ENCODE data around the gene BLTP3B. TPM values are rescaled to one million over a fixed set of nuclear protein-coding genes. Genes with fewer than 3 reads are reported as not detected.
A peak's percentile ranks its signal among the peaks of the same experiment; 100 is the strongest.

BLTP3B gene
- total RNA-seq, 2 donors from 2014 or later, result 29.1 to 40.6 TPM

DNA sequence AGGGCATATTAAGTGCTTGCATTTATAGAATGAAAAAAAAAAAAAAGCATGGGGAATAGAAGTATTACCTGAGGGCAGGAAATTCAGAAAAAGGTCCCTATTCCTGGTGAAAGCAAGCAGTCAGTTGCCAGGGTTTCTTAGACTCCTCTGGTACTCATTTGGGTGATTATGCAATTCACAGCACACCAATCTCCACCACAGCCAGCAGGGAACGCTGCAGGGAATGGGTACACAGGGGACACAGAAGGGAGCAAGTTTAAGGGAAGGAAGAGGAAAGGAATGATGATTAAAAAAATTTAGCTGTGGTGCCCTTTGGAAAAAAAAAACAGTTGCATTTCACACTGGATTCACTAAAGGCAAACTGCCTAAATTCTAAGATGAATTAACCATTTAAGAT lies 14.2 kb downstream of the BLTP3B start:
- 0 to 20% methylated on average over 1 of the region's 1 CpG for WGBS, 2 experiments (ENCODE audit: insufficient coverage in 1 of 2, insufficient read length in 1 of 2)
- H3K27ac Mint-ChIP-seq, result peak overlapping the region; percentile 68
- Histone ChIP-seq H3K27me3 (ENCODE audit: control insufficient read depth, insufficient read depth, low read length, poor library complexity, severe bottlenecking) (no peaks in the 10 kb centered on the region), H3K27ac (ENCODE audit: low read depth, low read length) (no peak overlapping the region), H3K9ac (ENCODE audit: extremely low read depth, low read length, poor library complexity, severe bottlenecking) (no peak overlapping the region), H3K36me3 (ENCODE audit: control insufficient read depth, insufficient read depth, low read length) (peaks cover 8% of the 10 kb centered on the region), H3K4me3 (ENCODE audit: low read length) (peak overlapping the region; percentile 14), H3K9me3 (ENCODE audit: control insufficient read depth, low read length) (peaks cover 17% of the 10 kb centered on the region), H3K4me1 (ENCODE audit: control insufficient read depth, insufficient read depth, low read length) (no peaks in the 10 kb centered on the region)
- H3K4me3 Mint-ChIP-seq, result peak overlapping the region; percentile 11
- peaks cover 13% of the 10 kb centered on the region for H3K36me3 Mint-ChIP-seq (ENCODE audit: low read depth)
- TF ChIP-seq, protein P1, sequence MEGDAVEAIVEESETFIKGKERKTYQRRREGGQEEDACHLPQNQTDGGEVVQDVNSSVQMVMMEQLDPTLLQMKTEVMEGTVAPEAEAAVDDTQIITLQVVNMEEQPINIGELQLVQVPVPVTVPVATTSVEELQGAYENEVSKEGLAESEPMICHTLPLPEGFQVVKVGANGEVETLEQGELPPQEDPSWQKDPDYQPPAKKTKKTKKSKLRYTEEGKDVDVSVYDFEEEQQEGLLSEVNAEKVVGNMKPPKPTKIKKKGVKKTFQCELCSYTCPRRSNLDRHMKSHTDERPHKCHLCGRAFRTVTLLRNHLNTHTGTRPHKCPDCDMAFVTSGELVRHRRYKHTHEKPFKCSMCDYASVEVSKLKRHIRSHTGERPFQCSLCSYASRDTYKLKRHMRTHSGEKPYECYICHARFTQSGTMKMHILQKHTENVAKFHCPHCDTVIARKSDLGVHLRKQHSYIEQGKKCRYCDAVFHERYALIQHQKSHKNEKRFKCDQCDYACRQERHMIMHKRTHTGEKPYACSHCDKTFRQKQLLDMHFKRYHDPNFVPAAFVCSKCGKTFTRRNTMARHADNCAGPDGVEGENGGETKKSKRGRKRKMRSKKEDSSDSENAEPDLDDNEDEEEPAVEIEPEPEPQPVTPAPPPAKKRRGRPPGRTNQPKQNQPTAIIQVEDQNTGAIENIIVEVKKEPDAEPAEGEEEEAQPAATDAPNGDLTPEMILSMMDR (conservative IDR thresholded peaks at IDR 0.05), result peak; percentile 71
- H3K27me3 Mint-ChIP-seq (ENCODE audit: insufficient read depth), result no peaks in the 10 kb centered on the region
- peaks cover 31% of the 10 kb centered on the region for H3K4me1 Mint-ChIP-seq
- H3K9me3 Mint-ChIP-seq, result peaks cover 9% of the 10 kb centered on the region
- DNase-seq, result peak; percentile 88

DNA sequence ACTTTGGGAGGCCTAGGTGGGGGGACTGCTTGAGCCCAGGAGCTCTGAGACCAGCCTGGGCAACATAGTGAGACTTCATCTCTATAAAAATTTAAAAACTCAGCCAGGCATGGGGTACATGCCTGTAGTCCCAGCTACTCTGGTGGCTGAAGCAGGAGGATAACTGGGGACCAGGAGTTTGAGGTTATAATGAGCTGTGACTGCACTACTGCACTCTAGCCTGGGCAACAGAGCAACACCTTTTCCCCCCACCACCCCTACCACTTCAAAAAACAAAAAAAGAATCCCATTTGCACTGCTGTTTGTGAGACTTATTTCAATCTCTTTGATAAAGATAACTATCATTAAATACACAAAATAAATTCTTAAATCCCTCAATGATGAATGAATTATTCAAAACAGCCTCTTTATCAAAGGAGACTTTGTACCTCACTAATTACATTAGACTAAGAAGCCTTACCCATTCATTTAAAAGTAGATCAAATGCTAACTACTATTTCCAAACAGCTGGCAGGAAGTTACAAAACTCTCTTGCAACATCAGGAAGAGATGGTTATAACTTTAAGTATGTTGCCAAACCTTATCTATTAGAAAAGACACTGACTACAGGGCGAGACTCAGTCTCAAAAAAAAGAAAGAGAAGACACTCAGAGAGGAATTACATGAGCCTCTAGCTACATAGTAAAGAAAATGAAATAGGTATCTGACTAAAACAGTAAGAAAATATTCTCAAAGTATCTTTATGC lies 14.7 kb downstream of the BLTP3B start:
- peaks cover 5% of the 10 kb centered on the region for H3K9me3 Mint-ChIP-seq
- H3K36me3 Mint-ChIP-seq (ENCODE audit: low read depth), result peaks cover 8% of the 10 kb centered on the region
- H3K4me3 Mint-ChIP-seq, result peak overlapping the region; percentile 11
- Histone ChIP-seq H3K4me3 (ENCODE audit: low read length) (peak overlapping the region; percentile 14), H3K4me1 (ENCODE audit: control insufficient read depth, insufficient read depth, low read length) (no peaks in the 10 kb centered on the region), H3K36me3 (ENCODE audit: control insufficient read depth, insufficient read depth, low read length) (peaks cover 8% of the 10 kb centered on the region), H3K9me3 (ENCODE audit: control insufficient read depth, low read length) (peaks cover 13% of the 10 kb centered on the region), H3K9ac (ENCODE audit: extremely low read depth, low read length, poor library complexity, severe bottlenecking) (no peak overlapping the region), H3K27ac (ENCODE audit: low read depth, low read length) (no peak overlapping the region), H3K27me3 (ENCODE audit: control insufficient read depth, insufficient read depth, low read length, poor library complexity, severe bottlenecking) (no peaks in the 10 kb centered on the region)
- 63% methylated on average over 1 of the region's 1 CpG; no CpG with 5 or more reads in 1 of the 2 experiments for whole genome bisulfite sequencing, 2 experiments (ENCODE audit: insufficient coverage in 1 of 2, insufficient read length in 1 of 2)
- DNase-seq, result no peak
- TF ChIP-seq, protein P1 (conservative IDR thresholded peaks at IDR 0.05), result no peak
- peak overlapping the region; percentile 68 for H3K27ac Mint-ChIP-seq
- no peaks in the 10 kb centered on the region for H3K27me3 Mint-ChIP-seq (ENCODE audit: insufficient read depth)
- H3K4me1 Mint-ChIP-seq, result peaks cover 33% of the 10 kb centered on the region

DNA sequence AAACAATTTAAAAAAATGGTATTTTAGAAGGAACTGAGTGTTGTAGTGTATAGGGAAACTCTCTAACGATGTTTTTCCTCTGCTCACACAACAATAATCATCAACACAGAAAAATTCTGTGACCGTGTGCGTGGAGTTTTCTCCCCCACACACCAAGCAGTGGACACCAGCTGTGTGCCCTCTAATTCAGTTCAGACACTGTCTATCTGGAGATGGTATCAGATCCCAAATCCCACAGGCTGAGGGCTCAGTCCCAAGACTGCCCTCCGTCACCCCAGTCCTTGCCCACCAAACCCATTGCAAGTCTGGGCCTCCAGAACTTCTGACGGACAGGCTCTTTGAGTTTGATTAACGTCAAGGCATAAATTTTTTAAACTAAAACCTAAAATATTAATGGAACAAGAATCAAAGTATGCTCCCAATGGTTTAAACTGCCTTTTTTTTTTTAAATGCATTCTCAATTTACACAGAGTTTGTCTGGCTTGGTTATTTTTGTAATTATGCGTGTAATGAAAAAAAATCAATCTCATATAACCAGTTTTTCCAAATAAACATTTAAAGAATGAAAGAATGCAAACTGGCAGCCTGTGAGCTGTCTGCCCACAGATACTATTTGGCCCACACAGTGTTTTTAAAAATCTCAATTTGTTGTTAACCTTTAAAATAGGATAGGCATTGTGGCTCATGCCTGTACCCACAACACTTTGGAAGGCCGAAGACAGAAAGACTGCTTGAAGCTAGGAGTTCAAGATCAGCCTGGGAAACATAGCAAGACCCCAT lies 19.2 kb downstream of the BLTP3B start:
- Histone ChIP-seq H3K9me3 (ENCODE audit: control insufficient read depth, low read length) (peaks cover 22% of the 10 kb centered on the region), H3K36me3 (ENCODE audit: control insufficient read depth, insufficient read depth, low read length) (peaks cover 3% of the 10 kb centered on the region), H3K27ac (ENCODE audit: low read depth, low read length) (no peak overlapping the region), H3K4me3 (ENCODE audit: low read length) (no peak overlapping the region), H3K27me3 (ENCODE audit: control insufficient read depth, insufficient read depth, low read length, poor library complexity, severe bottlenecking) (no peaks in the 10 kb centered on the region), H3K9ac (ENCODE audit: extremely low read depth, low read length, poor library complexity, severe bottlenecking) (no peak overlapping the region), H3K4me1 (ENCODE audit: control insufficient read depth, insufficient read depth, low read length) (no peaks in the 10 kb centered on the region)
- Mint-ChIP-seq H3K9me3 (peaks cover 8% of the 10 kb centered on the region), H3K4me1 (peaks cover 24% of the 10 kb centered on the region), H3K4me3 (no peak overlapping the region), H3K36me3 (ENCODE audit: low read depth) (peaks cover 15% of the 10 kb centered on the region), H3K27me3 (ENCODE audit: insufficient read depth) (no peaks in the 10 kb centered on the region), H3K27ac (no peak overlapping the region)
- TF ChIP-seq, protein P1 (conservative IDR thresholded peaks at IDR 0.05), result no peak
- WGBS, 2 experiments (ENCODE audit: insufficient coverage in 1 of 2, insufficient read length in 1 of 2), result 89 to 94% methylated on average over 3 to 7 of the region's 8 CpGs
- DNase-seq, result no peak

Measured in endodermal cell (in vitro differentiated cells).